Measurements from ENCODE around the gene NKX2-3. TPM values are rescaled to one million over a fixed set of nuclear protein-coding genes. Genes with fewer than 3 reads are reported as not detected.

The NKX2-3 gene
- total RNA-seq, 1 donor from 2014 or later, result not detected

DNA sequence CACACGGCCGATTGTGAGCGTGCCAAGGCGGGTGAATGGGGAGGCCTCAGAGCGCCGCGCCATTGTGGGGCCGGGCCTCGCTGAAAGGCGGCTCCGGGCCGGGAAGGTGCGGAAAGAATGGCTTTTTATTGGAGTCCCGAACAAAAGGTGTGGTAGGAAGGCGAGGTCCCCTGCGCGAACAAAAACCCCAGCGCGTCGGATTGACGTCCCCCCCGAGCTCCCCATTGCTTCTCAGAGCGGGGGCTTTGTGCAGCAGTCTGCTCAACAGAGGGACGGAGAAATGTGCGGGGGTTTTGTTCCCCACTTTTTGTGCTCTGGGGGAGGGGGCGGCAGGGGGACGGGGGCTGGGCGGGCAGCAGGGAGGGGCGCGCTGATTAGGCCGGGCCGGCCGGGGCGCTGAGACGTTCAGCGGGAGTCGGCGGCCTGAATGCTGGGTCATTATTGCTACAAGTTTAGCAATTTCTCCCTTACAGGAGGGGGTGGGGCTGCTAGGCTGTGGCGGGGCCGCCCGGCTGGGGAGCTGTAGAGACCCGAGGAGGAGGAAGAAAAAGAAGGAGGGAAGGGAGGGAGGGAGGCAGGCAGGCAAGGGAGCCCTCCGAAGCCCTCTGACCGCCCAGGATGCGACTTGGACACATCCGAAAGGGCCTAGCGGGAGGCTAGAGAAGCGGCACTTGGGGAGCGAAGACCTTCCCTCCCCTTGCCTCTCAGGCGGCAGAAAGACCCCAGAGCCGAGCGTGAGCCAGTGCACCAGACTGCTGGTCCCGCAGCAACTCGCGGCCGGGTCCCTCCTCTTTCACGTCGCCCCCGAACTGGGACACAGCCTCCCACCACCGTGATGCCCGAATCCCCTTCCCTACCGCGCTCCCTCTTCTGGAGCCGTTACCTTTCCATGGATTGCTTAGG, 4.6 kb downstream of the NKX2-3 start:
- intact Hi-C loops (cut with micrococcal nuclease), result loop anchor here (5.0 to 10.0 kb wide), 5 partner anchors 143 to 1685 kb away; partner anchors contain the start of gene TLX1
- H3K4me1 Mint-ChIP-seq, result peaks cover 48% of the 10 kb centered on the region

DNA sequence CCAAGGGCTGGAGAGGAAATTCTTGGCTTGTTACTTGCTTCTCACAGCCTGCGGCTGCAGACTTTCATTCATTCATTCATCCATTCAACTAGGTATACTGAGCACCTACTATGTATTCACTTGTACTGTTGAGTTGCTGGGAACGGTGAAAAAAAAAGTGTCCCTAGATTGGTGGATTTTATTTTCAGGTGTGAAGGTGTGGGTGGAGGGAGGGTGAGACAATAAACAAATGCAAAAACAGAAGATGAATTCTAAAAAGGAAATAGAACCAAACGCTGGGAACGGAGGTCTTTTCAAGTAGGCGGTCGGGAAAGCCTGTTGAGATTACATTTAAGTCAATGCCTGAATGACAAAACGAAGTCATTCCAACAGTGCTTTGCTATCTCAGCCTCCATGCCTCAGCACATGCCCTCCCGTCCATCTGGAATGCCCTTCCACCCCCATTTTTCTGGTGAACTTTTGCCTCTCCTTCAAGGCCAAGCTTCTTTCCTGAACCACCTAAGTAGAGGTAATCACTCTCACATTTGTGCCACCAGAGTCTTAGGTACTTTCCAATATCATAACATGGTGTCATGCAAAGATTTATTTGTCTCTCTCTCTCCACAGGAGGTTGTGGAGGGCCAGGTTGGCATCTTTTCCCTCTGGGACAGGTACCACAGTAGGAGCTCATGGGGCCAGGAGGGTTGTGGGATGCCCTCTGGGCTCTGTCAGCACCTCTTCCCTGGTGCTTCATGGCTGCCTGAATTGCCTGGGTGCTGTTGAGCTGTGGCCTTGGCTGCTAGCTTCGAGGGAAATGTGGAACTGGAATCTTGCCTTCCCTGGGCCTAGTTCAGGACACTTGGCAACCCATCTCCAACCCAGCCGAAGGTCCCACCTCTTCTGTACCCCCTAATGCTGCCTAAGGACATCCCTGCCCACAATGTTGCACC, 5.5 kb downstream of the NKX2-3 start:
- ChIA-PET CTCF (no interaction called here), POLR2A (no interaction called here)
- H3K4me3 Mint-ChIP-seq, result no peak overlapping the region
- intact Hi-C loops (cut with micrococcal nuclease), result loop anchor here (5.0 to 10.0 kb wide), 5 partner anchors 143 to 1684 kb away; partner anchors contain the start of gene TLX1
- H3K27ac Mint-ChIP-seq, result no peak overlapping the region
- ATAC-seq (ENCODE audit: low read depth), result no peak
- TF ChIP-seq, protein P1, sequence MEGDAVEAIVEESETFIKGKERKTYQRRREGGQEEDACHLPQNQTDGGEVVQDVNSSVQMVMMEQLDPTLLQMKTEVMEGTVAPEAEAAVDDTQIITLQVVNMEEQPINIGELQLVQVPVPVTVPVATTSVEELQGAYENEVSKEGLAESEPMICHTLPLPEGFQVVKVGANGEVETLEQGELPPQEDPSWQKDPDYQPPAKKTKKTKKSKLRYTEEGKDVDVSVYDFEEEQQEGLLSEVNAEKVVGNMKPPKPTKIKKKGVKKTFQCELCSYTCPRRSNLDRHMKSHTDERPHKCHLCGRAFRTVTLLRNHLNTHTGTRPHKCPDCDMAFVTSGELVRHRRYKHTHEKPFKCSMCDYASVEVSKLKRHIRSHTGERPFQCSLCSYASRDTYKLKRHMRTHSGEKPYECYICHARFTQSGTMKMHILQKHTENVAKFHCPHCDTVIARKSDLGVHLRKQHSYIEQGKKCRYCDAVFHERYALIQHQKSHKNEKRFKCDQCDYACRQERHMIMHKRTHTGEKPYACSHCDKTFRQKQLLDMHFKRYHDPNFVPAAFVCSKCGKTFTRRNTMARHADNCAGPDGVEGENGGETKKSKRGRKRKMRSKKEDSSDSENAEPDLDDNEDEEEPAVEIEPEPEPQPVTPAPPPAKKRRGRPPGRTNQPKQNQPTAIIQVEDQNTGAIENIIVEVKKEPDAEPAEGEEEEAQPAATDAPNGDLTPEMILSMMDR (IDR thresholded peaks at IDR 0.05), result no peak
- peaks cover 39% of the 10 kb centered on the region for H3K4me1 Mint-ChIP-seq
- H3K9me3 Mint-ChIP-seq, result no peaks in the 10 kb centered on the region
- DNase-seq, result no peak
- H3K36me3 Mint-ChIP-seq (ENCODE audit: low read depth), result no peaks in the 10 kb centered on the region
- H3K27me3 Mint-ChIP-seq, result peaks cover 70% of the 10 kb centered on the region

More for the DNA sequence above, 4.6 kb downstream of the NKX2-3 start:
- no peak overlapping the region for H3K27ac Mint-ChIP-seq
- CTCF ChIA-PET, result no interaction called here
- ATAC-seq (ENCODE audit: low read depth), result no peak
- peak overlapping the region; percentile 48 for H3K4me3 Mint-ChIP-seq
- POLR2A ChIA-PET, result interaction anchor here (0.5 to 0.6 kb wide), 2 partner anchors 28 to 173 kb away, joined by 3 to 5 read pairs; no protein-coding TSS in a partner anchor
- peaks cover 70% of the 10 kb centered on the region for H3K27me3 Mint-ChIP-seq
- H3K36me3 Mint-ChIP-seq (ENCODE audit: low read depth), result no peaks in the 10 kb centered on the region
- no peaks in the 10 kb centered on the region for H3K9me3 Mint-ChIP-seq
- DNase-seq, result no peak
- TF ChIP-seq, protein P1 (IDR thresholded peaks at IDR 0.05), result no peak

DNA sequence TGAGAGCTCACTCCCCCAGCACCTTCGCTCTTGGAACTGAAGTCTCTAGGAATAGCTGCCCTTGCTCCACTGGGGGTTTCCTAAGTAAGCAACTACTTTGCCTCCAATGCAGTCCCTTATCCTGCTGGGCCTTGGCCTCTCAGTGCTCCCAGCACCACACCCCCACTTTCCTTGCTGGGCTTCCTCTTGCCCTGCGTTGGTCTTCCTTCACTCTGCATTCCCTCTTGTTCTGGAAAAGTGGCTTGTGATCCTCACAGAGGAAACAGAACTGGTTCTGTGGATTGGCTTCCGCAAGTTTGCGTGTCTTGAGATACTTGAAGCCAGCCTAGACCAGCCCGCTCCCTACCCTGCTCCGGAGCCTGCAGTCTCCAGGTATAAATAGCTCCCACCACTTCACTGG, 6.4 kb downstream of the NKX2-3 start:
- TF ChIP-seq, protein P1 (IDR thresholded peaks at IDR 0.05), result no peak
- ChIA-PET POLR2A (no interaction called here), CTCF (no interaction called here)
- H3K27me3 Mint-ChIP-seq, result peaks cover 67% of the 10 kb centered on the region
- H3K36me3 Mint-ChIP-seq (ENCODE audit: low read depth), result no peaks in the 10 kb centered on the region
- H3K27ac Mint-ChIP-seq, result no peak overlapping the region
- DNase-seq (no peak), ATAC-seq (ENCODE audit: low read depth) (no peak)
- intact Hi-C loops (cut with micrococcal nuclease), result loop anchor here (5.0 to 10.0 kb wide), 5 partner anchors 144 to 1683 kb away; partner anchors contain the start of gene TLX1
- peaks cover 33% of the 10 kb centered on the region for H3K4me1 Mint-ChIP-seq
- H3K4me3 Mint-ChIP-seq, result no peak overlapping the region
- no peaks in the 10 kb centered on the region for H3K9me3 Mint-ChIP-seq

DNA sequence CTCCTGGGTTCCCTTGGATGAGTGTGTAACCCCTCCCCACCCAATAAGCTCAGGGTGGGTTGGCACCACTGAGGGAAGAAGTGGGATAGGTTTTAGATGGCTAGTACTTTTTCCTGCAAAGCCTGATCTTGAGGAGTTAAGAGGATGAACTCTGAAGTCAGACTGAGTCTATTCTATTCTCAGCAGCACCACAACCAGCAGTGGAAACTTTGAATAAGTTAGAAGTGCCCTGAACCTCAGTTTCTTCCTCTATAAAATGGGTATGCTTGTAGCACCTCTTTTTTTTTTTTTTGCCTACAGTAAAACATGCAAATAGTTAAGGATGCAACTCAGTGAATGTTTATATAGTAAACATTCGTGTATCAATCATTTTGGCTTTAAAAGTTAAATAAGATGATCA, 7.1 kb downstream of the NKX2-3 start:
- peaks cover 66% of the 10 kb centered on the region for H3K27me3 Mint-ChIP-seq
- no peaks in the 10 kb centered on the region for H3K9me3 Mint-ChIP-seq
- intact Hi-C loops (cut with micrococcal nuclease), result loop anchor here (5.0 to 10.0 kb wide), 5 partner anchors 145 to 1682 kb away; partner anchors contain the start of gene TLX1
- ATAC-seq (ENCODE audit: low read depth) (no peak), DNase-seq (no peak)
- ChIA-PET CTCF (no interaction called here), POLR2A (no interaction called here)
- no peaks in the 10 kb centered on the region for H3K36me3 Mint-ChIP-seq (ENCODE audit: low read depth)
- H3K4me3 Mint-ChIP-seq, result no peak overlapping the region
- peaks cover 26% of the 10 kb centered on the region for H3K4me1 Mint-ChIP-seq
- TF ChIP-seq, protein P1 (IDR thresholded peaks at IDR 0.05), result no peak
- no peak overlapping the region for H3K27ac Mint-ChIP-seq
